K562 (cell line): ENCODE measurements around the gene SORCS2. TPM values are rescaled to one million over a fixed set of nuclear protein-coding genes. Genes with fewer than 3 reads are reported as not detected.

Experiments
- ATAC-seq: fragments of 200-7000 bp; cut with Tn5 transposase; 3 replicates; pipeline ENCODE4 v1.9.1; 2020; ENCODE audit warnings: moderate library complexity
- BruUV-seq: library from RNA; stranded (reverse); fragments of 400-500 nt; replicated peaks from 2 replicates; lab custom pipeline; 2021; lab: Mats Ljungman, UMichigan
- CTCF ChIA-PET: fragments of 300-600 bp; formaldehyde crosslinking; extraction: SDS; loops from one replicate; lab custom pipeline; 2021; ENCODE audit warnings: low intra/inter-chr PET ratio; lab: Yijun Ruan, JAX
- POLR2A ChIA-PET: fragments of 300-600, 350-650 bp; sonication (Branson Sonifier 250); formaldehyde crosslinking; extraction: SDS; loops from one replicate; lab custom pipeline; 2021; ENCODE audit warnings: antibody characterized with exemption, inconsistent platforms; lab: Yijun Ruan, JAX
- DNase-seq, 4 experiments: peaks; one replicate each; pipeline versions ENCODE4 v3.0.0 to v3.0.0-alpha.2; 2011 to 2018; ENCODE audit warnings: low spot score in 3 of 4, mixed read lengths in 3 of 4; ENCODE audit errors: extremely low read depth in 1 of 4
- FAIRE-seq: peaks from 2 replicates; lab custom pipeline; 2011; peaks lifted over from hg19 to GRCh38; lab: Jason Lieb, UNC
- H2AFZ ChIP-seq: 2 replicates; pipeline ENCODE4 v1.6.0; 2011; ENCODE audit warnings: low read depth, low read length, control low read depth, inconsistent platforms
- H3K27ac ChIP-seq: fragments of 200-600 bp; 3 replicates; pipeline ENCODE4 v1.8.0; 2011; ENCODE audit warnings: low read depth, mild to moderate bottlenecking, control low read depth, inconsistent platforms, low read length, moderate library complexity, mixed read lengths; ENCODE audit errors: extremely low read depth
- H3K27me3 ChIP-seq, 2 experiments: fragments of 300-600 bp in 1 of 2; 2 replicates in 1 of 2; 3 replicates in 1 of 2; pipeline versions ENCODE4 v1.6.0 to v1.8.0; 2011; ENCODE audit warnings: inconsistent platforms in 2 of 2, low read length in 2 of 2, mild to moderate bottlenecking in 1 of 2, mixed read lengths in 1 of 2, moderate library complexity in 1 of 2; ENCODE audit not compliant: control insufficient read depth in 2 of 2, insufficient read depth in 2 of 2
- H3K36me3 ChIP-seq: fragments of 300-600 bp; 3 replicates; pipeline ENCODE4 v1.8.0; 2011; ENCODE audit warnings: mild to moderate bottlenecking, low read length, inconsistent platforms; ENCODE audit not compliant: control insufficient read depth, insufficient read depth
- H3K4me1 ChIP-seq, 2 experiments: fragments of 200-600 bp in 1 of 2; replicated peaks in 1 of 2; 2 replicates in 1 of 2; 3 replicates in 1 of 2; pipeline versions ENCODE4 v1.5.1 to v1.8.0; 2011; ENCODE audit warnings: inconsistent platforms in 2 of 2, low read length in 2 of 2, mild to moderate bottlenecking in 1 of 2, mixed read lengths in 1 of 2, moderate library complexity in 1 of 2; ENCODE audit not compliant: control insufficient read depth in 2 of 2, insufficient read depth in 2 of 2
- H3K4me2 ChIP-seq: 2 replicates; pipeline ENCODE4 v1.6.1; 2011; ENCODE audit warnings: low read length, control low read depth, inconsistent platforms, mixed read lengths; ENCODE audit not compliant: insufficient read depth
- H3K4me3 ChIP-seq: fragments of 200-600 bp; sonication (generic), shearing (Covaris generic); 2 replicates; pipeline ENCODE4 v1.5.1; 2016; ENCODE audit warnings: control low read depth, inconsistent platforms
- H3K79me2 ChIP-seq: fragments of 200-600 bp; 3 replicates; pipeline ENCODE4 v1.8.0; 2011; ENCODE audit warnings: low read length, inconsistent platforms; ENCODE audit not compliant: control insufficient read depth, insufficient read depth
- H3K9ac ChIP-seq, 2 experiments: 2 replicates each; pipeline versions ENCODE4 v1.6.0 to v1.6.1; 2011; ENCODE audit warnings: low read depth in 2 of 2, low read length in 2 of 2, control low read depth in 1 of 2, inconsistent platforms in 1 of 2, mild to moderate bottlenecking in 1 of 2, mixed read lengths in 1 of 2; ENCODE audit not compliant: insufficient read depth in 1 of 2
- H3K9me1 ChIP-seq: one replicate; pipeline ENCODE4 v1.6.0; 2011; ENCODE audit warnings: inconsistent platforms, mild to moderate bottlenecking, low read length, moderate library complexity; ENCODE audit not compliant: control insufficient read depth, insufficient read depth
- H3K9me3 ChIP-seq: replicated peaks from 2 replicates; pipeline ENCODE4 v1.5.1; 2011; ENCODE audit warnings: low read depth, low read length, inconsistent platforms; ENCODE audit not compliant: control insufficient read depth, insufficient read depth
- H4K20me1 ChIP-seq: replicated peaks from 2 replicates; pipeline ENCODE4 v1.6.1; 2011; ENCODE audit warnings: low read length, inconsistent platforms, mixed read lengths; ENCODE audit not compliant: control insufficient read depth, insufficient read depth
- CBFA2T2 ChIP-seq: fragments of 450-650 bp; conservative IDR thresholded peaks from 2 replicates; pipeline ENCODE4 v1.6.1; 2017; ENCODE audit warnings: mild to moderate bottlenecking
- FOS ChIP-seq: IDR thresholded peaks from 3 replicates; pipeline ENCODE4 v1.6.1; 2011; ENCODE audit not compliant: insufficient read length; ENCODE audit errors: extremely low read depth
- FOXJ3 ChIP-seq: sonication (generic); formaldehyde crosslinking; IDR thresholded peaks from 2 replicates; pipeline ENCODE4 v1.4.0; 2020; ENCODE audit warnings: mild to moderate bottlenecking, missing genetic modification reagents
- GTF2A2 ChIP-seq: IDR thresholded peaks from 2 replicates; pipeline ENCODE4 v1.6.1; 2016; ENCODE audit warnings: mild to moderate bottlenecking, missing genetic modification characterization, missing compliant biosample characterization
- KLF16 ChIP-seq: IDR thresholded peaks from 2 replicates; pipeline ENCODE4 v1.6.1; 2016; ENCODE audit warnings: antibody characterized with exemption
- KLF6 ChIP-seq: fragments of 250-450 bp; sonication (Bioruptor Pico); IDR thresholded peaks from 2 replicates; pipeline ENCODE4 v1.4.0; 2020; ENCODE audit warnings: mild to moderate bottlenecking, moderate library complexity, borderline replicate concordance
- MAFG ChIP-seq: fragments of 450-650 bp; conservative IDR thresholded peaks from 2 replicates; pipeline ENCODE4 v1.6.1; 2016; ENCODE audit warnings: missing genetic modification characterization, missing compliant biosample characterization
- PHF21A ChIP-seq: fragments of 450-650 bp; IDR thresholded peaks from 2 replicates; pipeline ENCODE4 v1.6.1; 2017; ENCODE audit warnings: low read depth, borderline replicate concordance
- RAD21 ChIP-seq, 2 experiments: fragments of 250-450 bp in 1 of 2; fragments of 450-650 bp in 1 of 2; sonication (Bioruptor Pico) in 1 of 2; formaldehyde crosslinking in 1 of 2; IDR thresholded peaks in 1 of 2; conservative IDR thresholded peaks in 1 of 2; 2 replicates each; pipeline versions ENCODE4 v1.4.0 to v1.8.0; 2020 to 2022; ENCODE audit warnings: mild to moderate bottlenecking in 2 of 2, moderate library complexity in 1 of 2
- TRIM24 ChIP-seq, 2 experiments: fragments of 450-650 bp; IDR thresholded peaks; 2 replicates each; pipeline ENCODE4 v1.6.1; 2016
- U2AF2 ChIP-seq: fragments of 200-400 bp; formaldehyde crosslinking; optimal IDR thresholded peaks from 2 replicates; pipeline ENCODE3; 2017; ENCODE audit warnings: low read depth, mild to moderate bottlenecking, low read length
- ZBTB17 ChIP-seq: fragments of 450-650 bp; formaldehyde crosslinking; IDR thresholded peaks from 2 replicates; pipeline ENCODE4 v1.4.0; 2020; ENCODE audit warnings: mild to moderate bottlenecking
- ZBTB9 ChIP-seq: fragments of 450-650 bp; formaldehyde crosslinking; IDR thresholded peaks from 2 replicates; pipeline ENCODE4 v1.4.0; 2020; ENCODE audit warnings: mild to moderate bottlenecking, moderate library complexity
- ZNF133 ChIP-seq: fragments of 250-450 bp; sonication (Bioruptor Pico); IDR thresholded peaks from 2 replicates; pipeline ENCODE4 v1.4.0; 2020; ENCODE audit warnings: mild to moderate bottlenecking
- ZNF354B ChIP-seq: fragments of 250-450 bp; sonication (Bioruptor Pico); IDR thresholded peaks from 2 replicates; pipeline ENCODE4 v1.4.0; 2020
- WGBS: fragments of 100-300 bp; shearing (Covaris generic); methylation state at CpG from one replicate; pipeline ENCODE4 v1.1.6; 2016; ENCODE audit warnings: low coverage, mixed read lengths; ENCODE audit not compliant: insufficient coverage; ENCODE audit errors: missing lambda C conversion rate; 5-methylcytosine and 5-hydroxymethylcytosine counted together
- in situ Hi-C: fragments of 300-500 bp; cut with MboI; formaldehyde crosslinking; loops from 4 replicates; pipeline ENCODE4 v1.15.0; 2018; ENCODE audit warnings: inconsistent platforms, mixed read lengths
- intact Hi-C: fragments of 100-400 bp; cut with micrococcal nuclease; formaldehyde crosslinking; loops from 2 replicates; pipeline ENCODE4 v1.14.2; 2022
- polyA plus RNA-seq, 8 experiments: library from polyadenylated mRNA; depleted of rRNA in 4 of 8; stranded (reverse) in 5 of 8; unstranded in 3 of 8; fragments of >200 nt; fragmentation: Nextera tagmentation in 2 of 8; fragmentation: Illumina TruSeq in 1 of 8; extraction: Ambion mirVana in 2 of 8; extraction: Trizol in 1 of 8; gene quantifications; 2 replicates each; pipeline versions ENCODE4 v1.2.1 to v1.2.3, GENCODE V29; 2011 to 2014; ENCODE audit warnings: inconsistent platforms in 1 of 8, missing spikeins in 1 of 8
- total RNA-seq, 7 experiments: library from RNA; depleted of rRNA in 6 of 7; stranded (reverse); fragments of >200 nt in 6 of 7; fragmentation: Illumina TruSeq in 2 of 7; extraction: Trizol in 2 of 7; gene quantifications; 2 replicates each; pipeline versions ENCODE4 v1.2.1 to v1.2.3, GENCODE V29; 2011 to 2021; ENCODE audit warnings: low replicate concordance in 1 of 7

SORCS2 gene
- total and polyA plus RNA-seq, 9 of the 15 experiments (the other 6 are each of a cell fraction or from before 2014, with no cell fraction given): not detected

GRCh38 chr4:7325541-7325940, 133.2 kb downstream of the SORCS2 start:
- Histone ChIP-seq H3K4me3 (no peak overlapping the region), H3K79me2 (no peaks in the 10 kb centered on the region), H2AFZ (no peak overlapping the region), H4K20me1 (peaks cover 16% of the 10 kb centered on the region), H3K9me1 (no peaks in the 10 kb centered on the region), H3K9me3 (no peaks in the 10 kb centered on the region), H3K36me3 (no peaks in the 10 kb centered on the region), H3K27ac (no peak overlapping the region), H3K4me2 (no peak overlapping the region), H3K4me1 (no peaks in the 10 kb centered on the region), H3K27me3 (peaks cover 5 to 48% of the 10 kb centered on the region in 2 experiments; a peak in 3 of 5 replicates), H3K9ac (no peak overlapping the region)
- ATAC-seq (no peak), DNase-seq (no peak), FAIRE-seq (no peak)
- intact Hi-C loops: no loop called here
- CTCF ChIA-PET: no interaction called here
- in situ Hi-C loops: no loop called here
- BruUV-seq: no TSS peak
- 3% methylated on average over 13 of the region's 13 CpGs for WGBS
- TF ChIP-seq FOXJ3 (CRISPR knock-in tag) (no peak), MAFG (tag) (no peak), ZBTB9 (CRISPR knock-in tag) (no peak), CBFA2T2 (no peak), KLF6 (no peak), KLF16 (no peak), RAD21 (CRISPR knock-in tag; conservative IDR thresholded peaks at IDR 0.05 in 1 of 2, IDR thresholded peaks at IDR 0.05 in 1 of 2) (no peak), ZNF133 (CRISPR knock-in tag) (no peak), PHF21A (no peak), TRIM24 (IDR thresholded peaks at IDR 0.05) (no peak), ZNF354B (CRISPR knock-in tag) (no peak), GTF2A2 (tag) (no peak), FOS (no peak), ZBTB17 (no peak), U2AF2 (no peak)
- POLR2A ChIA-PET: no interaction called here
